Esophagus squamous epithelium (tissue), 5 donors: Measurements from ENCODE around the gene GYS2. TPM values are rescaled to one million over a fixed set of nuclear protein-coding genes. Genes with fewer than 3 reads are reported as not detected.

ENCODE experiments used
- DNase-seq: peaks from one replicate; lab custom pipeline; 2025; lab: John Stamatoyannopoulos, UW
- H3K27ac ChIP-seq, 4 donors: fragments of 200-600 bp; sonication (generic); one replicate each; pipeline ENCODE4 v1.5.1; 2016 to 2019; ENCODE audit warnings: mild to moderate bottlenecking in 1 of 4
- H3K27me3 ChIP-seq, 4 donors: fragments of 200-600 bp; sonication (generic); 1 replicate in 3 of 4; 2 replicates in 1 of 4; pipeline versions ENCODE4 v1.5.1 to v1.6.0; 2017 to 2021; ENCODE audit warnings: antibody characterized with exemption in 1 of 4
- H3K36me3 ChIP-seq, 3 donors: fragments of 200-600 bp; sonication (generic); one replicate each; pipeline ENCODE4 v1.5.1; 2016 to 2019
- H3K4me1 ChIP-seq, 3 donors: fragments of 200-600 bp; sonication (generic); one replicate each; pipeline ENCODE4 v1.5.1; 2017 to 2019
- H3K4me3 ChIP-seq, 4 donors: fragments of 200-600 bp; sonication (generic); 1 replicate in 3 of 4; 2 replicates in 1 of 4; pipeline ENCODE4 v1.5.1; 2016 to 2019; ENCODE audit warnings: mild to moderate bottlenecking in 2 of 4, moderate library complexity in 1 of 4
- H3K9me3 ChIP-seq, 3 donors: fragments of 200-600 bp; sonication (generic); one replicate each; pipeline ENCODE4 v1.5.1; 2016 to 2019
- POLR2A ChIP-seq, 4 donors: fragments of 450-650 bp; IDR thresholded peaks; one replicate each; pipeline ENCODE4 v1.6.1; 2017; ENCODE audit warnings: antibody characterized with exemption in 4 of 4, mild to moderate bottlenecking in 4 of 4, moderate library complexity in 3 of 4
- WGBS, 2 donors: methylation state at CpG; one replicate each; pipeline ENCODE4 v1.1.5; 2018; 5-methylcytosine and 5-hydroxymethylcytosine counted together
- intact Hi-C: fragments of 100-400 bp; cut with DNase I; formaldehyde crosslinking; loops from one replicate; pipeline ENCODE4 v1.15.0; 2022
- total RNA-seq, 4 donors: library from RNA; depleted of rRNA; stranded (reverse); fragments of >200 nt; gene quantifications; one replicate each; pipeline ENCODE4 v1.1.0, GENCODE V29; 2016
- TF ChIP-seq, protein P1 (sequence below), 6 experiments: fragments of 450-650 bp in 4 of 6; fragments of 200-600 bp in 2 of 6; sonication (generic) in 2 of 6; IDR thresholded peaks; one replicate each; pipeline ENCODE4 v1.5.1; 2016 to 2019; ENCODE audit warnings: antibody characterized with exemption in 6 of 6, mild to moderate bottlenecking in 4 of 6, moderate library complexity in 4 of 6
- donor health status: DM: yes; HTN: yes; CAD: no.

Gene GYS2
- total RNA-seq, 4 donors from 2014 or later, result 0.29 to 12.9 (median 3.2) TPM

DNA sequence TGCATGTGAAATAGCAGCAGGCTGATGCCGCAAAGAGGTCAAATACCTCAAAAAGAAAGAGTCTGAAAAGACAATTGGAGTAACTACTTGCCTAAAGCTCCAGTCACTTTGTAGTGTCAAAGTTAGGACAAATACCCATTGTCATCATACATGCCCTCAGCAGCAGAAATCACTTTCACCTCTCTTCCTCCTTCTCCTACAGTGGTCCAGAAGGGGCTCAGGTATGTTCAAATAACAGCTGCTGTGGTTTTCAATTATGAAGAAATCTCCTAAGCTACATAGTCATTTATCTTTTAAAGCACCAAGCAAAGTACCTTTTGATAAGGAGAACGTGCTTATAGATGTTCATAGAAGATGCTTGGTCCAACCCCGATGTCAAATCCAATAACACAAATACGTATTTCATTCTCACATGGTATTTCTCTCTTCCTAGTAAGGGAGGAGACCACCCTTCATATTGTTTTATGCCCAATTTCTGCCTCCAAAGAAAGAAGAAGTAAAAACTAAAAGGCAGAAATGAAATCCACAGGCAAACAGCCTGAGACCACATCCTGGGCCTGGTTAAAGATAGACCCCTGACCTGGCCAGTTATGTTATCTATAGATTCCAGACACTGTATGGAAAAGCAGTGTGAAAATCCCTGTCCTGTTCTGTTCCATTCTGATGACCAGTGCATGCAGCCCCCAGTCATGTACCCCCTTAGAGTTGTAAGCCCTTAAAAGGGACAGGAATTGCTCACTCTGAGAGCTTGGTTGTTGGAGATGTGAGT lies 23.7 kb downstream of the GYS2 start:
- no peak for TF ChIP-seq POLR2A (IDR thresholded peaks at IDR 0.05)
- TF ChIP-seq, protein P1, sequence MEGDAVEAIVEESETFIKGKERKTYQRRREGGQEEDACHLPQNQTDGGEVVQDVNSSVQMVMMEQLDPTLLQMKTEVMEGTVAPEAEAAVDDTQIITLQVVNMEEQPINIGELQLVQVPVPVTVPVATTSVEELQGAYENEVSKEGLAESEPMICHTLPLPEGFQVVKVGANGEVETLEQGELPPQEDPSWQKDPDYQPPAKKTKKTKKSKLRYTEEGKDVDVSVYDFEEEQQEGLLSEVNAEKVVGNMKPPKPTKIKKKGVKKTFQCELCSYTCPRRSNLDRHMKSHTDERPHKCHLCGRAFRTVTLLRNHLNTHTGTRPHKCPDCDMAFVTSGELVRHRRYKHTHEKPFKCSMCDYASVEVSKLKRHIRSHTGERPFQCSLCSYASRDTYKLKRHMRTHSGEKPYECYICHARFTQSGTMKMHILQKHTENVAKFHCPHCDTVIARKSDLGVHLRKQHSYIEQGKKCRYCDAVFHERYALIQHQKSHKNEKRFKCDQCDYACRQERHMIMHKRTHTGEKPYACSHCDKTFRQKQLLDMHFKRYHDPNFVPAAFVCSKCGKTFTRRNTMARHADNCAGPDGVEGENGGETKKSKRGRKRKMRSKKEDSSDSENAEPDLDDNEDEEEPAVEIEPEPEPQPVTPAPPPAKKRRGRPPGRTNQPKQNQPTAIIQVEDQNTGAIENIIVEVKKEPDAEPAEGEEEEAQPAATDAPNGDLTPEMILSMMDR (IDR thresholded peaks at IDR 0.05), result no peak
- intact Hi-C loops, result no loop called here

DNA sequence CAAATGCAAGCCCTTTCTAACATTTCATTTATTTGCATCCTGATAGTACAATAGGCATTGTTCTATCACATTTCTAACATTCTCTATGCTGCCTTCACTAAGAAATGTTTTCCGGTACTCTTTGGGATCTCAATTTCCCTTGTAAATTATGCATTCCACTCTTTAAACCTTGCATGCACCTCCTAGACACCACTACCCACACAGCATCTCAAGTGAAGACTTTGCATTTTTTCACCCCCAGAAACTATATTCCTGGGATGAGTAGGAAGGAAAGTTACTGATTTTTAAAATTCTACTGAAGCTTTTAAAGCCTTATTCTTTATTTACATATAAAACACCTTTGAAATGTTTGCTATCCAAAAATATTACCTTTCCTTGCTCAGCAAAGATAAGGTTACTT lies 27.1 kb downstream of the GYS2 start:
- no peaks in the 10 kb centered on the region for H3K27me3 ChIP-seq

More for the DNA sequence above, 23.7 kb downstream of the GYS2 start:
- no peak for DNase-seq
- Histone ChIP-seq H3K27me3 (no peaks in the 10 kb centered on the region), H3K27ac (no peak overlapping the region), H3K4me3 (no peak overlapping the region), H3K9me3 (no peaks in the 10 kb centered on the region), H3K36me3 (no peaks in the 10 kb centered on the region), H3K4me1 (no peaks in the 10 kb centered on the region)
- WGBS, 2 donors, result 73 to 74% methylated on average over 4 of the region's 4 CpGs

DNA sequence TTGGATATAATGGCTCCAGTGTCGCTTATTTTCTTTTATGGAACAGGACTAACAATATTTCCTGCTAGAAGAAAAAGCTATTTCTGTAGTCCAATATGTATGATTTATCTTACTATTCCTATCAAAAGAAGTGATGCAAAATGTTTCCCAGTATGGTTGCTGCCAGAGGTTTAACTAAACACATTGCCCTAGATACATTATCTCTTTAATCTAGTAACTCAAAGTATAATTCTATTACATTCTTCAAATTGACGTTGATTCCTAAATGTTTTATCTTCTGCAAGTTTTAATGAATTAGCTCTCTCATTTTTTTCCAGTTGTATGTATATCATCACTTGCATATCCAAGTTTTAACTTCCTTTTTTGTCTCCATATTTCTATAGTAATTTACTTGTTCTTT lies 28.2 kb downstream of the GYS2 start:
- Histone ChIP-seq H3K4me1 (no peaks in the 10 kb centered on the region), H3K4me3 (no peak overlapping the region), H3K36me3 (no peaks in the 10 kb centered on the region), H3K27ac (no peak overlapping the region), H3K27me3 (no peaks in the 10 kb centered on the region), H3K9me3 (no peaks in the 10 kb centered on the region)
- TF ChIP-seq, protein P1 (IDR thresholded peaks at IDR 0.05), result no peak
- no peak for TF ChIP-seq POLR2A (IDR thresholded peaks at IDR 0.05)
- WGBS, 2 donors, result 78 to 83% methylated on average over 2 of the region's 2 CpGs
- intact Hi-C loops, result no loop called here
- no peak for DNase-seq

More for the DNA sequence above, 27.1 kb downstream of the GYS2 start:
- intact Hi-C loops, result no loop called here
- H3K9me3 ChIP-seq, result no peaks in the 10 kb centered on the region
- no peak for TF ChIP-seq POLR2A (IDR thresholded peaks at IDR 0.05)
- TF ChIP-seq, protein P1 (IDR thresholded peaks at IDR 0.05), result no peak
- H3K4me1 ChIP-seq, result no peaks in the 10 kb centered on the region
- no peak for DNase-seq
- 92 to 93% methylated on average over 1 of the region's 1 CpG for WGBS, 2 donors
- H3K27ac ChIP-seq, result no peak overlapping the region
- H3K36me3 ChIP-seq, result no peaks in the 10 kb centered on the region
- no peak overlapping the region for H3K4me3 ChIP-seq

DNA sequence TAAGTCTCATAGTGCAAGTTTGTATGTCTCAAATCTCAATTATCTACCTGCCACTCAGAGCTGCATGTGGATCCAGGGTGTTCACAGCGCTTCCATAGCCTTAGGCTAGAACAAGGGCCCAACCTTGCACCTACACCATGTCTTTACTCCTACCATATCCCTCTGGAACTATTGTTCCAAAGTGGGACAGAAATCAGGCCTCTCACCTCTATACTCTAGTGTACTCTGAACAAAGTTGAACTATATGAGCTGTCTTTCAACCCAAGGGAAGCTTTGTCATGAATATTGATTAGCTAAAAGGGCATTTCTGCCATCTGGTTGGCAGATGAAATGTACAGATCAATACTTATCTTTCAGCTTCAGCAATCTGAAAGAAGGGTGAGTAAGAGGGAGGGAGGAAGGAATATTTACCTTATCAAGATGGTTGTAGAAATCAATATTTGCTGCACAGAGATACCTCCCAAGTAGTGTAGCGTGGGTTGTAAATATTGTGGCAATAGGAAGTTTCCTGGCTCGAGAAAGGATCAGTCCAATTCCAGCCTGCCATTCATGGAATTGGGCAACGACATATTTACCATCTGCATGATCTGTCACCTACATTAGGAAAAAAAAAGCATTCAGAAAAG lies 30.8 kb downstream of the GYS2 start:
- Histone ChIP-seq H3K9me3 (no peaks in the 10 kb centered on the region), H3K4me1 (no peaks in the 10 kb centered on the region), H3K27me3 (no peaks in the 10 kb centered on the region), H3K27ac (no peak overlapping the region), H3K4me3 (no peak overlapping the region), H3K36me3 (no peaks in the 10 kb centered on the region)
- 72 to 74% methylated on average over 4 of the region's 4 CpGs for WGBS, 2 donors
- intact Hi-C loops, result no loop called here
- no peak for DNase-seq
- no peak for TF ChIP-seq POLR2A (IDR thresholded peaks at IDR 0.05)
- TF ChIP-seq, protein P1 (IDR thresholded peaks at IDR 0.05), result no peak

DNA sequence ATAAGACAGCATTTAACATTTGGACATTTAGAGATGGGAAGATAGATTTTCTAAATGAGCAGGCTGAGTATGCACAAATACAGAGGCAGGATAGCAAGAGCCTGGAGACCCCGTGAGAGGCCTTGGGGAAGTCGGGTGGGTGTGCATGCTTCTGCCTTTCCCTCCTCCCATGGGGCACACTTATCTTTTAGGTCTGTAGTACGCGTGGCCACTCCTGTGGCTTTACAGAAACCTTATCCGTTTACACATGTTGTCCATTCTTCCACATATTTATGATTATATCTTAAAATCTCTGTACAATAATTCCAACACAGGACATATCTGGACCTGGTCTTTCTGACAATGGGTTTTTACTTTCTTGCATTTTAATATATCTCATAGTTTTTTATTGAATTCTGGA lies 33.6 kb downstream of the GYS2 start:
- intact Hi-C loops, result no loop called here
- no peaks in the 10 kb centered on the region for H3K36me3 ChIP-seq
- no peak overlapping the region for H3K27ac ChIP-seq
- 77 to 80% methylated on average over 5 of the region's 5 CpGs for WGBS, 2 donors
- no peaks in the 10 kb centered on the region for H3K9me3 ChIP-seq
- no peak overlapping the region for H3K4me3 ChIP-seq
- no peaks in the 10 kb centered on the region for H3K27me3 ChIP-seq
- H3K4me1 ChIP-seq, result no peaks in the 10 kb centered on the region
- no peak for TF ChIP-seq POLR2A (IDR thresholded peaks at IDR 0.05)
- TF ChIP-seq, protein P1 (IDR thresholded peaks at IDR 0.05), result no peak
- DNase-seq, result no peak
